HG03280 (cell line): ENCODE measurements around the gene MUC15.
A peak's percentile ranks its signal among the peaks of the same experiment; 100 is the strongest.
"Not testable (repeated sequence)": the region's sequence is repeated elsewhere in the genome, so short reads cannot be mapped to it uniquely, and the experiment has no call there.

Experiments used
- ATAC-seq: cut with Tn5 transposase; IDR thresholded peaks from one replicate; pipeline ENCODE4 v1.9.1; 2021; ENCODE audit warnings: mild to moderate bottlenecking, moderate library complexity; ENCODE audit not compliant: unreplicated experiment

MUC15 gene, protein sequence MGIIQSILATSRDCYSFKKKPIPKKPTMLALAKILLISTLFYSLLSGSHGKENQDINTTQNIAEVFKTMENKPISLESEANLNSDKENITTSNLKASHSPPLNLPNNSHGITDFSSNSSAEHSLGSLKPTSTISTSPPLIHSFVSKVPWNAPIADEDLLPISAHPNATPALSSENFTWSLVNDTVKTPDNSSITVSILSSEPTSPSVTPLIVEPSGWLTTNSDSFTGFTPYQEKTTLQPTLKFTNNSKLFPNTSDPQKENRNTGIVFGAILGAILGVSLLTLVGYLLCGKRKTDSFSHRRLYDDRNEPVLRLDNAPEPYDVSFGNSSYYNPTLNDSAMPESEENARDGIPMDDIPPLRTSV

DNA sequence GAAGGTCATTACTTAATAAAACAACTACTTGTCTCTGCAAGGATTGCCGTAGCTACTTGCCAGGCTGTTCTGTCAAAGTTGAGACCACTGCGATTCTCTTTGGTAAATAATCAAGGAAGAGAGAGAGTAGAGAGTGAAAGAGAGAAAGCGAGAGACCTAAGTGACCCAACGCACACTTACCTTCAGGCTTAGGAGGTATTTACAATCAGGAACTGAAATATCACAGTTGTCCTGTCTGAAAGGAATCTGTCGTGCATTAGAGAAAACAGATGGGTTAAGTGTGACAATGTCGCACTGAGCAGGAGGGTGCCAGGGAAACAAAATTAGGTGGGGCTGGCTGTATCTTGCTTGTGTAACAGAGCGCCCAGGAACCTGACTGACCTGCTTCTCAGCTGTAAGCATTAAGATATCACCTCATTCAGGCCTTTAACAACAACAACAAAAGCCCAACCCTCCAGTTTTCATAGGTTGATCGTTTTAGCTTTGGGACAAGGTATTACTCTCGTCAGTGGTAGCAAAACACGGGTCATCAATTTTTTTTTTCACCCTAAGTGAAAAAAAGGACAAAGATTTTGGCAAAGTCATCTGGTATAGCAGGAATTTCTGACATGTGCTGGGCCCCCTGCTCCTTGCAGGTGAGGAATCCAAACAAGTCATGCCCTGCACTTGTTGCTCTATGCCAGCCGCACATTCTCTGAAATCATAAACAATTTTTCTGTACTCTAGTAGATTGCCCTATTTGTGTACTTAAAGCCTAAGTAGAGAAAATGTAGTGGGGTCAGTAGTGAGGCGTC is at the start of gene MUC15:
Gene MUC15 (minus strand): TSS at position 403 of the 794 bp plus-strand sequence. CDS start 5,169 bp downstream, outside the sequence.
- no peak for ATAC-seq

DNA sequence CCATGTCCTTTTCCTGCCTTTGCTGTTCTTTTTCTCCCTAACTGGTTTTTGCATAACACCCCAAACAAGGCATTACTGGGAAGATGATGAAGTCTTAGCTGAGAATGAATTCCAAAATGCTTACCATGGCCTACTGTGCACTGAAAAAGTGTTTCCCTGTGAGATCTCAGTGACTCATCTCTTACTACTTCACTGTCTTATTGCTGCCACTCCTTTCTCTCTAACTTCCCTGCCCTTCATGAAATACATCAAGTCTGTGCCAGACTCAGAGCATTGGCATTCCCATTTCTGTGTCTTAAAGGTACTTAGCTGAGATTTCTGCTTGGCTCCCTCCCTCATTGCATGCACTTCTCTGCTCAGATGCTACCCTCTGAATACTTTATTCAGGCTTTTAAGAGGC is 49.1 kb upstream of the MUC15 start:
- no peak for ATAC-seq

DNA sequence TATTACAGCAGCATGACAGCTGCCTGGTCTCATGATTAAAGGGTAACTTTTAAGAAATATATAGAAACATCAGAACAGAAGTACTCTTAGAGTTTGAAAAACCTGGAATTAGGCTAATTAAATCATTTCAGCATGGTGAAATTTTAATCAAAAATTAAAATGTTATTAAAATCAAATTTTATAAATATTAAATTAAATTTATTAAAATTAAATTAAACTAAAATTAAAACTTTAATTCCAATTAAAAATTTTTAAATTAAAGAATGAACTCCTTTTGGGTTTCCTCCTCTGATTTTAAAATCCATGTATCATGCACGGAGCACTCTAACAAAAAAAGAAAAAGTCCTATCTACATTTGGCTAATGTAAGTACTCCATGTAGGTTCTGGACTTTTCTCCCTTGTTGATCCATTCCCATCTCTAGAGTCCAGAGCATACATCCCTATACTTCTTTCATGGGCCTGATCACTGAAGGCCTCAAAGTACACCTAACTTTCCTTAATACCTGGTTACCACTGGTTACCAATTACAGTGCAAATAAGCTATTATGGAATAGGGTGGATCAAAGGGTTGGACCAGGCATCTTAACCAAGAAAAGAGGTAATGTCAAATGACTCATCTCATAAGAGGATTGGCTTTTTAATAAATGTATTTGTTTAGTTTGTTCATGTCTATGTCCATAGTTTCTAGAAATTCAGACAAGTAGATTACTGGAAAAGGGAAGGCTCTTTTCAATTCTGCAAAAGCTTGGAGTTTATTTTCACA is 48.4 kb upstream of the MUC15 start:
- no peak for ATAC-seq

DNA sequence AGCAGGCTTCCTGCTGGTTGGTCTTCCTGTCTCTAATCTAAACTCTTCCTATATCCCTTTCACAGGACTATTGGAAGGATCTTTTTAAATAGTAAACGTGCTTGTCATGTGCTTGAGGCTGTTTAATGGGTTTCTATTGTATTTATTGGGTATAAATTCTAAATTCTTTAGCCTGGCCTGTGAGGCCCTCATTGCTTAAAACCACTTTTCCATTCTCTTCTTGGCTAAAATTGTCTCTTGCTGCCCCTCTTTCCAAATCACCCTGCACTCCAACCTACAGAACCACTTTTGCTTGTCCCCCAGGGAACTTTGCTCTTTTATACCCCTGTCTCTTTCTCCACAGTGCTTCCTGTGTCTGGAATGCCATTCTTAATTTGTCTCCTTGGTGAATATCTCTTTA is 46.4 kb upstream of the MUC15 start:
- ATAC-seq: no peak

DNA sequence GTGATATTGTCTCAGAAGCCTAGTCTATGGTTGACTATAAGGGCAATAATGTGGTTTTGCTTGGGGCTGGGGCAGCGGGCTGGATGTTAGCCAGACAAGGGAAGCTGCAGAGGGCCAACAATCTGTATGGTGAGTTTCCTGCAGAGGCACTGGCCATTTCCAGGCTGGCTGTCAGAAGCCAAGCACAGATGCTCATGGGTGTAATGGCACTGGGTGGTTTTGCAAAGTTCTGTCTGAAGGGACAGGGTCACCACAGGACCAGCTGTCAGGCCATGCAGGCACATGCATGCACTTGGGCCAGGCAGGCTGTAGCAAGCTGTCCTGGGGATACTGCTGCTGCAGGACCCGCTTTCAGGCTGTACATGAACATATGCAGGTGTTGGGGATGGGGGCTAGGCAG is 41.7 kb upstream of the MUC15 start:
- no peak for ATAC-seq

DNA sequence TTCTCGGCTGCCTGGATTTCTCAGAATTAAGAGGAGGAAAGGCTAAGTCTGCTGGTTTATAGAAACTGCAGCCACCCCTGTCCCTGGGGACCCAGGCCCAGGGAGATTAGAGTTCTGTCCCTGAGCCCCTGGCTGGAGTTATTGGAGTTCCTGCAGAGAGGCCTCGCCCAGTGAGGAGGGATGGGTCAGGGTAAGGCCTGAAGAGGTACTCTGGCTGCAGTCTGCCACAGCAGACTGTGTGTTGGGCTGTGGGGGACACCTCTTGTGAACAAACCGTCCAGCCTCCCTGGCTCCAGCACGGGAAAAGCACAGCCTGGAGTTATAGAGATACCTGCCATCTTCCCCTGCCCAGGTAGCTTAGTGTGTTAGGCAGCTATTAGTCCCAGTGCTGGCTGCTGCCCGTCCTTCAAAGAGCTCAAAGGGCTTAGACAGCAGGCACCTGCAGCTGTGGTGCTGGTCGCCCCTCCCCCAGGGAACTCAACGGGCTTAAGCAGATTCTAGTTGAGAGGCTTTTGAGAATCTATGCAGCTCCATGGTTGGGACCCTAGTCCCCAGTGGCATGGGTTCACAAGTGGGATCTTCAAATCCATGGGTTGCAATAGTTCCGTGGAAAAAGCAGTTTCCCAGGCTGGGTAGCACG is 36.6 kb upstream of the MUC15 start:
- ATAC-seq: peak; percentile 34

DNA sequence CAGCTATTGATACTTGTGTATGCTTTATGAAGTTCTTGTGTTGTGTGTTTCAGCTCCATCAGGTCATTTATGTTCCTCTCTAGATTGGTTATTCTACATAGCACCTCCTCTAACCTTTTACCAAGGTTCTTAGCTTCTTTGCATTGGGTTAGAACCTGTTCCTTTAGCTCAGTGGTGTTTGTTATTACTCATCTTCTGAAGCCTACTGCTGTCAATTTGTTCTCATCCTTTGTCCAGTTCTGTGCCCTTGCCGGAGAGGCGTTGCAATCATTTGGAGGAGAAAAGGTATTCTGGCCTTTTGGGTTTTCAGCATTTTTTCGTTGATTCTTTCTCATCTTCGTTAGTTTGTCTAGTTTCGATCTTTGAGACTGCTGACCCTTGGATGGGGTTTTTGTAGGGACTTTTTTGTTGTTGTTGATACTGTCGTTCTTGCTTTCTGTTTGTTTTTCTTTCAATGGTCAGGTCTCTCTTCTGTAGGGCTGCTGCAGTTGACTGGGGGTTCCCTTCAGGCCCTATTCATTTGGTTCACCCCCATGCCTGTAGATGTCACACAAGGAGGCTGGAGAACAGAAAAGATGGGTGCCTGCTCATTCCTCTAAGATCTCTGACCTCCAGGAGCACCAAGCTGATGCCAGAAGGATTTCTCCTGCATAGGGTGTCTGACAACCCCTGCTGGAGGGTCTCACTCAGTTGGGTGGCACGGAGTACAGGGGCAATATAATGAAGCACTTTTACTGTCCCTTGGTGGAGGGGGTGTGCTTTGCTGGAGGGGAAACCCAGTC is 35.9 kb upstream of the MUC15 start:
- peak; percentile 38 for ATAC-seq

DNA sequence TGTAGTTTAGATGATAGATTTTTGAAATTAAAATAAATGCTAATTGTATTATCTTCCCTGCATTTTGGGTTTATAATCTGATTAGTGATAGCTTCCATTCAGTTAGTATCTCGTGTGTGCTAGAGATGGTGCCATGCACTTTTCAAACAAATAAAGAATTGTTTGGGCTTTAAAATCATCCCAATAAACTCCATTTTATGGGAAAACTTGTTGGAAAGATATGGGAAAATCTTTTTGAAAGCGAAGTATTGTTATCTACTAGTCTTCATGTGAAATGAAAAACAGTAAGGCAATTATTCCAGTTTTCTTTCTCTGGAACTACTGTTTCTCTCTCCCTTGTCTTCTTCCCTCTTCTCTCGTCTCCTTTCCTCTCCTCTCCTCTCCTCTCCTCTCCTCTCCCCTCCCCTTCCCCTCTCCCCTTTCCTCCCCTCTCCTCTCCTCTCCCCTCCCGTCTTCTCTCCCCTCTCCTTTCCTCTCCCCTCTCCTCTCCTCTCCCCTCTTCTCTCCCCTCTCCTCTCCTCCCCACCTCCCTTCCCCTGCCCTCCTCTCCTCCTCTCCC is 27.9 kb upstream of the MUC15 start:
- no peak for ATAC-seq

DNA sequence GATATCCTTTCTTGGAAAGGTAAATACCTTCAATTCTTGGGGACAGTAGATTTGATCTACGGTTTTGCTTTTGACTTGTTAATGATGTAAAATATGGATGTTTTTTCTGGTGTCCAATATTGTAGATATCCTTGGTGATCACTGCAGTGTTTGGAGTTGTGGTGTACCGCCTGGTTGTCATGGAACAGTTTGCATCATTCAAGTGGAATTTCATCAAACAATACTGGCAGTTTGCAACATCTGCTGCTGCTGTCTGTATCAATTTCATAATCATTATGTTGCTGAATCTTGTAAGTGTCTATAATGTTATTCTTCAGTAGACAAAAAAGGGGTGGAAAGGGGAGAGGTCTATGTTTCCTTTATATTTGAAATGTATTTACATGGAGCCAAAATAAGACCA is 27.4 kb upstream of the MUC15 start:
- ATAC-seq: no peak

DNA sequence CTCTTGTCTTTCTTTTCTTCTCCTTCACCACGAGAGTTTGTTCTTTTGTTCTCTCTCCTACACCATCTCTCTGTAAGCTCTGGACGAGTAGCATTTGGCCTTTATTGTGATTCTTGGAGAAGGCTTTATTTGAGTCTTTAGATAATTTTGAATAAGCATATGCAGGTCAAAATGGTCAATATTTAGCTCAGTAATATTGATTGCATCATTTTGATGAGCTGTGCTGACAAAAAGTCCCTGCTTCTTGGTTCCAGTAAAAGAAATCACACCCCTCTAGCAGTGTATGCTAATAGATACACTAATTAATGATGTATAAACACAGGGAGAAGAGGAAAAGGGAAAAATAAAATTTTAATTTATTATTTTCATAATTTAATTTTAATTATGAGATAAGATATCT is 25.8 kb upstream of the MUC15 start:
- ATAC-seq: no peak

DNA sequence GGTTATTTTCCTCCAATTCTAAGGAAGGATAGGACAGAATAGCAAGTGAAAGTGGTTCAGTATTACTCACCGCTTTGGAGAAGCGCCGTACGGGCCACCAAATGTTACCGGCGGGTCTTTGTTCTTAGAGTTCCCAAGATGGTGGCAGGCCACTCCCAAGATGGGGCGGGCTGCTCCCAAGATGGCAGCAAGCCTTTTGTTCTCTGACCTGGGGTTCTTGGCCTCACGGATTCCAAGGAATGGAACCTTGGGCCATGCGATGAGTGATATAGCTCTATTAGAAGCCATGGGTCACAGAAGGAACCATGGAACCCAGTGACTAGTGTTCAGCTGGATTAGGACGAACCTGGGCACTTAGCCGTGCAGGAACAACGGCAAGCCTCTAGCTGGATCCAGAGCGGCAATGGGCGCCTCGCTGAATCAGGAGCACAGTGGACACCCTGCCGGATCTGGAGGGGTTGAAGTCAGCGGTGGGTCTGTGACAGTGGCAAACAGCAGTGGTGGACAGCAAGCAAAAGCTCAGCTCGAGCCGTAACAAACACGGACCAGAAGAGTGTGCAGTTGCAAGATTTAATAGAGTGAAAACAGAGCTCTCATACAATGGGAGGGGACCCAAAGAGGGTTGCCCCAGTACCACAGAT is 25.1 kb upstream of the MUC15 start:
- not testable (repeated sequence) for ATAC-seq

DNA sequence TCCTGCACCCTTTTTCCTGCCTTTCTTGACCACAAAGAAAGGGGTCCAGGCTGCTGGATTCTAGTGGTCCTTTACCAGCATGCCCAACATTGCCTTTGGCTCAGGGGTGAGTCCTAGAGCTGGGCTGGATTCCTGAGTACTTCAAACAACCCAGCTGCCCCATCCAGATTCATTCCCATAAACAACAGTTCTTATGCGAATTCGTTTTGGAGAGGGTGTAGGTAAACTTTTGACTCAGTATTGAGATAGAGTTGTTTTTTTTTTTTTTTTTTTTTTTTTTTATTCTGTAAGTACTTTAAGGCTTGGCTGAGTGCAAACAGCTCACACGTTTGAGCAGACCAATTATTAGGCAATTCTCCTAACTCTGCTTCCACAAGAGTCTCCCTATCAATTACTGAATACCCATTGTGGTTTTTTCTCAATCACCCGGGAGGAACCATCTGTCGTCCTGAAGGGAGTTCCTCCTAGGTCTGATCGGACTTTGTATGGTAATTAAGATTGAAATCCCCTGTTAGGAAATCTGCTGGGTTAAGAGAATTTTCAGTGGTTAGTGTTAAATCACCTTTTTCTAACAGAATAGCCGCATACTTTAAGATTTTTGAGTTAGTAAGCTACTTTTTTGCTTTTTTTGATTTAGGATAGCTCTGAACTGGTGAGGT is 23.3 kb upstream of the MUC15 start:
- ATAC-seq: not testable (repeated sequence)

DNA sequence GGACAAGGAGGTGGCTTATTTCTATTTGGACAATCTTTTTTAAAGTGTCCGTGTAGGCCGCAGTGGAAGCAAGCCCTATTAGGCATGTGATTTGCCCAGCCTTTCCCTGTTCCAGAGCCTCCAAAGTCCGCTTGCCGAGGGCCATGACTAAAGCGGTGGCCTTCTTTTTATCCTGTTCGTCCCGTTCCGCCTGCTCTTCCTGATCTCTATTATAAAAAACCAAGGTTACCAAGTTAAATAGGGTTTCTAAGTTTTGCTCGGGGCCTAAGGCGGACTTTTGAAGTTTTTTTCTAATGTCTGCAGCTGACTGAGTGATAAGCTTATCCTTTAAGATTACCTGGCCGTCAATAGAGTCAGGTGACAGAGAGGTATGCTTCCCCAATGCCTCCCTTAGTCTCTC is 21.6 kb upstream of the MUC15 start:
- no peak for ATAC-seq

DNA sequence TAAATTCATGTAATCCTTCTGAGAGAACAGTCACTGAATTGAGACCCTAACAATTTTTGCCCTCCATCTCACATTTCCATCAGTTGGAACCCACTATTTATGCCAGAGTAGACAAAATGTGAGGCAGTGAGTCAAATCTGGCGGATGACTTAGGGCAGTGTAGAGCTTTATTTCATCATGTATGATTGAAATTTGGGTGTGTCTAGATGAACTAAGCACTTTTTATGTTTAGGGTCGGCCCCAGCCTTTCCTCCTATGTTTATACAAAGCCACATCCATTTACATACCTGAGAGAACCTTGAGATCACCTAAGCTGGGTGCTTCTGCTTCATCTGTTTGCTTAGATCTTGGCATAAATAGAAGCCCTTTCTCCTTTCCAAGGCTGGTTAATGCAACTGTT is 15.0 kb upstream of the MUC15 start:
- ATAC-seq: no peak

DNA sequence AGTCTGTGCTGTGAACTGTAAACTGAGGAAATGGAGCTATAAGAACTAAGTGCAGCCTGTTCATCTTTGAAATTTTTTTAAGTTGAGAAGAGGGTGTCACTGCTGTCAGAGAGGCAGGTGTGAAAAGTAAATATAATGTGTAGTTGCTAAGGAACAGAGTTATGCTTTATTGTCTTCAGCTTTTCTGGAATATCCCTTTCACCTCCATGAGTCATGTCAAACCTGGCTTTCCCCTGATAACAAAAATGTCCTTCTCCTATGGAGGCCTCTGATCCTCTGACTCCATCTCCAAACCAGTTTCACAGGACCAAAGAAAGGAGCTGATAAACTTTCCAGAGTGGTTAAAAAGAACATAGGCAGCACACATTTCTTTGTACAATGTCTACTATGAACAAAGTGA is 12.8 kb upstream of the MUC15 start:
- ATAC-seq: no peak

DNA sequence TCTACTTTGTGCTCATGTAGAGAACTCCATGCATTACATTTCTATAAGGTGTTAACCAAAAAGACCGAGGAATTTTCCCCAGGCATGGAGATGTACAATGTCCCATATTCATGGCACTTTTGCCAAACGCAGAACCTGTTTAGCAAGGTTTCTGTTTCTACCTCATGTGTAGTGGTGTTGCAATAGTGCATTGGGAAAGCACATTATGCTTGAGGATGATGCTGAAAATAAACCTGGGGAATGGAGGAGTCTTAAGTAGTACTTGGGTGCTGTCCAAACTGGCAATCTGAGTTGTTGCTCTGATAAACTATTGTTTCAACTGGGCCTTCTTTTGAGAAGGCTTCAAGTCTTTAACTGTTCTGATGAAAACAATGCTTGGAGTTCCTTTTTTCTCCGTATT is 11.5 kb upstream of the MUC15 start:
- ATAC-seq: no peak

DNA sequence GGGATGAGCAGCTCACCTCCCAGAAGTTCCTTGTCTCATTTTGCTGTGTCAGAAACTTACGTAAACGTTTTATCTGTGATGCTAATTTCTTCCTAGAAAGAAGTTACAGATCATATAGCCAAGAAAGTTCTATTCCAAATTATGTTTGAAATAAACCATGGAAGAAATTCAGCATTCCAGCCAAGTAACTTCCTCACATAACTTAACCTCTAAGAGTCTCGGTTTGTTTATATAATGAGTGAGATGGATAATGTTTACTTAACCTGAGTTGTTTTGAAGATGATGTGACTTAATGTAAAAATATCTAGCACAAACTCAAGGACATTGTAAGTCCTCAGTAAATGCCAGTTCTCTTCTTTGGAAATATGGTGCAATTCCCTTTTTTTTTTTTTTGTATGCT is 8.9 kb upstream of the MUC15 start:
- ATAC-seq: no peak

DNA sequence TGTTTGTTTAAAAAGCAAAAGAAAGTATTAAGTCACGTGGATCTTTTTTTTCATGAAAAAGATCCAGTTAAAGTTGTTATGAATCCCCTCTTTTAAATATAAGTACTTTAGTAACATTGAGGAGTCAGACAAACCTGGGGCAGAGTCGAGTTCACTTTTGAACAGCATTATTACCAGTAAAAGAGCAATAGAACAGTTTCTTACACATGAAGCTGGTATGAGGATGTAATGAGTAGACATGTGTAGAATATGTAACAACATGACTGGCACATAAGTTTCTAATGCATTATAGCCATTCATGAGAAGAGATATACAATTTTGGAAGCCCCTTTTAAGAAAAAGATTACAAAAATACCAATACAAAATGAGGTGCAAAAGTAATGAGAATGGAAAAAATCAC is 7.6 kb upstream of the MUC15 start:
- no peak for ATAC-seq
